Karpas-422 (cell line): ENCODE results near the gene ZNF341. TPM values are rescaled to one million over a fixed set of nuclear protein-coding genes. Genes with fewer than 3 reads are reported as not detected.

ENCODE experiments used
- DNase-seq: peaks from one replicate; pipeline ENCODE4 v3.0.0-alpha.2; 2015
- H2AFZ ChIP-seq: fragments of 200-600 bp; sonication (generic); 2 replicates; pipeline ENCODE4 v1.6.1; 2014; ENCODE audit warnings: antibody characterized with exemption, low read length, mixed read lengths
- H3K27ac ChIP-seq: fragments of 200-600 bp; sonication (generic); 2 replicates; pipeline ENCODE4 v1.5.1; 2014; ENCODE audit warnings: mild to moderate bottlenecking, low read length, moderate library complexity
- H3K27me3 ChIP-seq: fragments of 200-600 bp; sonication (generic); 2 replicates; pipeline ENCODE4 v1.6.1; 2014; ENCODE audit warnings: low read length, mixed read lengths
- H3K36me3 ChIP-seq: fragments of 200-600 bp; sonication (generic); 2 replicates; pipeline ENCODE4 v1.6.1; 2014; ENCODE audit warnings: low read length, mixed read lengths; ENCODE audit not compliant: insufficient read depth
- H3K4me1 ChIP-seq: fragments of 200-600 bp; sonication (generic); 2 replicates; pipeline ENCODE4 v1.6.1; 2014; ENCODE audit warnings: mild to moderate bottlenecking, low read length, mixed read lengths
- H3K4me2 ChIP-seq: fragments of 200-600 bp; sonication (generic); 2 replicates; pipeline ENCODE4 v1.6.1; 2014; ENCODE audit warnings: low read length, low read depth, mild to moderate bottlenecking; ENCODE audit not compliant: poor library complexity, severe bottlenecking
- H3K4me3 ChIP-seq: fragments of 200-600 bp; sonication (generic); 2 replicates; pipeline ENCODE4 v1.5.1; 2014; ENCODE audit warnings: mild to moderate bottlenecking, antibody characterized with exemption, low read length, mixed read lengths
- H3K79me2 ChIP-seq: fragments of 200-600 bp; sonication (generic); 2 replicates; pipeline ENCODE4 v1.6.1; 2014; ENCODE audit warnings: mild to moderate bottlenecking, low read length, mixed read lengths
- H3K9ac ChIP-seq: fragments of 200-600 bp; sonication (generic); 2 replicates; pipeline ENCODE4 v1.6.0; 2014; ENCODE audit warnings: low read length
- H3K9me2 ChIP-seq: fragments of 200-600 bp; sonication (generic), shearing (Covaris generic); replicated peaks from 2 replicates; pipeline ENCODE4 v1.6.0; 2014; ENCODE audit warnings: mild to moderate bottlenecking, low read length, moderate library complexity; ENCODE audit not compliant: insufficient read depth
- H3K9me3 ChIP-seq: fragments of 300-700, 200-600 bp; sonication (generic); 2 replicates; pipeline ENCODE4 v1.6.1; 2014; ENCODE audit warnings: low read length, mixed read lengths
- H4K20me1 ChIP-seq: fragments of 200-600 bp; sonication (generic); 2 replicates; pipeline ENCODE4 v1.6.1; 2014; ENCODE audit warnings: mild to moderate bottlenecking, antibody characterized with exemption, low read length, low read depth; ENCODE audit not compliant: insufficient read depth
- total RNA-seq: library from RNA; depleted of rRNA; stranded (reverse); fragments of >200 nt; shearing (Covaris generic); gene quantifications from 2 replicates; pipeline ENCODE4 v1.2.3, GENCODE V29; 2014; ENCODE audit warnings: low replicate concordance

Gene ZNF341
- total RNA-seq, 1 experiment from 2014 or later: 3.0 TPM

DNA sequence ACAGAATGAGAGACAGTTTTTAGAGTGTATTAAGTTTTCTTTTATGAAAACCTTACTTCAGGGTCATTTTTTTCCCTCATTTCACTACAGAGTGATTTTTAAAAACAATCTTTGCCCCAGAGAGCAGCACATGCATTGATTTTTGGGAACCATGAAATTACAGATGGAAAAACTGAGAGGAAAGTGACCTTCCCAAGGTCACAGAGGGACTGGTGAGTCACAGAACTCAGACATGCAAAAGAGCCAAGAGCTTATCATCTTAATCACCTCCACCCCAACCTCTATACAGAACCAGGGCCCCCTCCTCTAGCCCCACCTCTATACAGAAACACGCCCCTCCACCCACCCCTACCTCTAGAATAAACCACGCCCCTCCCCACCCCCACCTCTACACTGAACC is 22.4 kb upstream of the ZNF341 start:
- Histone ChIP-seq H3K9me2 (no peaks in the 10 kb centered on the region), H3K79me2 (no peaks in the 10 kb centered on the region), H3K27me3 (no peaks in the 10 kb centered on the region), H3K4me3 (no peak overlapping the region), H4K20me1 (no peaks in the 10 kb centered on the region), H3K4me1 (peaks cover 21% of the 10 kb centered on the region), H3K9me3 (no peaks in the 10 kb centered on the region), H3K27ac (no peak overlapping the region), H3K9ac (no peak overlapping the region), H2AFZ (no peak overlapping the region), H3K4me2 (no peak overlapping the region), H3K36me3 (no peaks in the 10 kb centered on the region)
- no peak for DNase-seq

DNA sequence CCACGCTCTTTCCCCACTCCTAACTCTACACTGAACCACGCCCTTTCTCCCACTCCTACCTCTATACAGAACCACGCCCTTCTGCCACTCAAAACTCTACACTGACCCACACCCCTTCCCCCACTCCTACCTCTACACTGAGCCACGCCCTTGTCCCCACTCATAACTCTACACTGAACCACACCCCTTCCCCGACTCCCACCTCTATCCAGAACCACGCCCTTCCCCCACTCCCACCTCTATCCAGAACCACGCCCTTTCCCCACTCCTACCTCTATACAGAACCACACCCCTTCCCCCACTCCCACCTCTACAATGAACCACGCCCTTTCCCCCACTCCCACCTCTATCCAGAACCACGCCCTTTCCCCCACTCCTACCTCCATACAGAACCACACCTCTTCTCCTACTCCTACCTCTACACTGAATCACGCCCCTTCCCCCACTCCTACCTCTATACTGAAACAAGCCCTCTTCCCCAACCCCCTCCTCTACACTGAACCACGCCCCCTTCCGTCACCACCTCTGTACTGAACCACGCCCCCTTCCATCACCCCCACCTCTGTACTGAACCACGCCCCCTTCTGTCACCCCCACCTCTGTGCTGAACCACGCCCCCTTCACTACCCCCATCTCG is 21.8 kb upstream of the ZNF341 start:
- Histone ChIP-seq H3K4me3 (no peak overlapping the region), H3K4me1 (peaks cover 21% of the 10 kb centered on the region), H3K9me2 (no peaks in the 10 kb centered on the region), H3K27me3 (no peaks in the 10 kb centered on the region), H3K9ac (no peak overlapping the region), H3K4me2 (no peak overlapping the region), H2AFZ (no peak overlapping the region), H3K79me2 (no peaks in the 10 kb centered on the region), H4K20me1 (no peaks in the 10 kb centered on the region), H3K36me3 (no peaks in the 10 kb centered on the region), H3K27ac (no peak overlapping the region), H3K9me3 (no peaks in the 10 kb centered on the region)
- DNase-seq: no peak

DNA sequence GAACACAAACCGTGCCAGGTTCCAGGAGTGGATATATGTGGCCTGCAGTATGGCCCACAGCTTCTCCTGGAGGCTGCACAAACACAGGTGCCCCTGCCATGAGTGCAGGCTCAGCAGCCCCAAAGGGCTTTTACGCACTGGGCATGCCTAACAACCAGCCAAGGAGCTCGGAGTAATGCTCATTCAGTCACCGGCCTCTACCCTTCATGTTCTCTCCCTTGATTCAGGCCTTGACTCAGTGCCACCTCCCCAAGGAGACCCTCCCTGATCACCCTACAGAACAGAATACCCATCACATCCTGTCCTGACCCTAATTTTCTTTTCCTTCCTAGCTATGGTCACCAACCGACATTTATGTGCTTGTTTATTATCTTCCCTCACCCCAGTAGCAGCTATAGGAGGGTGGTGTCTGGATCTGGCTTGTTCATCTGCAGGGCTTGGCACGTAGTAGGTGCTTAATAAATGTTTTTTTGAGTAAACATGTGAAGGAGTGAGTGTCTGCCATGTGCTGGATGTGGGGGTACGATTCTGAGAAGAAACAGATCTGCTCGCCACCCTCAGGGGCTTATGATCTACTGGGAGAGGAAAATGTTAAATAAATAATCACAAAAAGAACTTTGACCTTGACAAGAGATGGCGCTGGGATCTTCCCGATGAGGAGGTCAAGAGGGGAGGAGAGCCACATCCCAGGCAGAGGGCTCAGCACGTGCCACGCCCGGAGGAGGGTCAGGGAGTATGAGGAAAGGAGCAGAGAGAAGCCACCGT is 20.9 kb upstream of the ZNF341 start:
- Histone ChIP-seq H3K9me3 (no peaks in the 10 kb centered on the region), H3K4me1 (peaks cover 14% of the 10 kb centered on the region), H3K4me3 (no peak overlapping the region), H3K4me2 (no peak overlapping the region), H3K9me2 (no peaks in the 10 kb centered on the region), H2AFZ (no peak overlapping the region), H3K27ac (no peak overlapping the region), H4K20me1 (no peaks in the 10 kb centered on the region), H3K27me3 (no peaks in the 10 kb centered on the region), H3K9ac (no peak overlapping the region), H3K36me3 (no peaks in the 10 kb centered on the region), H3K79me2 (no peaks in the 10 kb centered on the region)
- no peak for DNase-seq

DNA sequence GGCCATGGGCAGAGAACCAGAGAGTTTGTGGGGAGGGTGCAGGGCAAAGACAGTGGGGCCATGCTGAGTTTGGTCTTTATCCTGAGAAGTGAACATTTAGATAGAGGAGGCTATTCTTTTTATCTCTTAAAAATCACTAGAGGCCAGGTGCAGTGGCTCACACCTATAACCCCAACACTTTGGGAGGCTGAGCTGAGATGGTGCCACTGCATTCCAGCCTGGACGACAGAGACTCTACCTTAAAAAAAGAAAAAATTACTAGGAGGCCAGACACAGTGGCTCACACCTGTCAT is 20.4 kb upstream of the ZNF341 start:
- H3K4me3 ChIP-seq: no peak overlapping the region
- no peaks in the 10 kb centered on the region for H3K9me3 ChIP-seq
- no peak overlapping the region for H3K27ac ChIP-seq
- H3K4me2 ChIP-seq: no peak overlapping the region
- no peak overlapping the region for H3K9ac ChIP-seq
- H4K20me1 ChIP-seq: no peaks in the 10 kb centered on the region
- no peaks in the 10 kb centered on the region for H3K27me3 ChIP-seq
- DNase-seq: no peak
- no peaks in the 10 kb centered on the region for H3K9me2 ChIP-seq
- H3K4me1 ChIP-seq: peaks cover 9% of the 10 kb centered on the region; the same call in 1 of the 2 replicates
- no peaks in the 10 kb centered on the region for H3K79me2 ChIP-seq
- no peaks in the 10 kb centered on the region for H3K36me3 ChIP-seq
- H2AFZ ChIP-seq: no peak overlapping the region

DNA sequence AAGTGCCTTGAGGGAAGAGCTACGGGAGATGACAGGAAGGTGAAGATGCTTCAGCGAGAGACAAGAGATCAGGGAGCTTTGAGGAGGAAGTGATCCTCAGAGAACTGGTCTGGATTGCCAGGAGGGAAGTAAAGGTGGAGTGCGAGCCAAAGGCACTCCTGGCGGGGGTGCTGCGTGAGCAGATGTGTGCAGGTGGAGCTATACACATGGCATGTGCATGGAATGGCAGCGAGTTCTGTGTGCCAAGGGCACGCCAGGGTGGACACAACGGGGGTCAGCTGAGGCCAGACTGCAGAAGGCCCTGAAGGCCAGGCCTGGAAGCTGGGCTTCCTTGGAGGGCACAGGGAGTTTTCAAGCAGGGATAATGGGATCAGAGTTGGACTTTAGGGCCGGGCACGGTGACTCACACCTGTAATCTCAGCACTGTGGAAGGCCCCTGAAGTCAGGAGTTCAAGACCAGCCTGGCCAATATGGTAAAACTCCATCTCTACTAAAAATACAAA is 17.9 kb upstream of the ZNF341 start:
- H3K4me2 ChIP-seq: no peak overlapping the region
- peaks cover 7% of the 10 kb centered on the region; the same call in 1 of the 2 replicates for H3K4me1 ChIP-seq
- H3K4me3 ChIP-seq: no peak overlapping the region
- no peak overlapping the region for H3K9ac ChIP-seq
- no peak overlapping the region for H3K27ac ChIP-seq
- H3K9me2 ChIP-seq: no peaks in the 10 kb centered on the region
- H2AFZ ChIP-seq: no peak overlapping the region
- H3K36me3 ChIP-seq: no peaks in the 10 kb centered on the region
- no peaks in the 10 kb centered on the region for H3K9me3 ChIP-seq
- H4K20me1 ChIP-seq: no peaks in the 10 kb centered on the region
- DNase-seq: no peak
- no peaks in the 10 kb centered on the region for H3K27me3 ChIP-seq
- H3K79me2 ChIP-seq: no peaks in the 10 kb centered on the region

DNA sequence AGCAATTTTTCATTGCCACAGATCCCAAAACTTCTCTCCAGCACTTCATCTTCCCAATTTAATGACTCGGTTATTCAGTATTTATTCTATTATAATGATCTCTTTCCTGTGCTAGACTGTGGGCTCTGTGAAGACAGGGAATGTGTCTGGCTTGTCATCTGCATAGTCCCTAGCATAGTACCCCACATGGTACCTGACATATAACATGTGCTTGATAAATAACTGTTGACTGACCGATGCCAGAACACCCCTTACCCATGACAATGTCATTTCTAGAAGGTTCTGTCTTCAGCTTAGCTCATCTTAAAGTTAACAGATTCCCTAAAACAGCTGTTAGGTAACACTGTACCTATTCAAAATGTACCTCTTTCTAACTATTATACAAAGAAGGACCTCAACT is 15.3 kb upstream of the ZNF341 start:
- H3K4me2 ChIP-seq: no peak overlapping the region
- peaks cover 6% of the 10 kb centered on the region for H3K4me1 ChIP-seq
- no peaks in the 10 kb centered on the region for H3K36me3 ChIP-seq
- no peaks in the 10 kb centered on the region for H3K27me3 ChIP-seq
- no peak overlapping the region for H3K9ac ChIP-seq
- no peak for DNase-seq
- 0 out of 2 replicates have a peak, but pooled peaks cover 6% of the 10 kb centered on the region for H3K79me2 ChIP-seq
- H4K20me1 ChIP-seq: no peaks in the 10 kb centered on the region
- no peaks in the 10 kb centered on the region for H3K9me2 ChIP-seq
- no peak overlapping the region for H3K4me3 ChIP-seq
- H2AFZ ChIP-seq: no peak overlapping the region
- H3K27ac ChIP-seq: no peak overlapping the region
- no peaks in the 10 kb centered on the region for H3K9me3 ChIP-seq

DNA sequence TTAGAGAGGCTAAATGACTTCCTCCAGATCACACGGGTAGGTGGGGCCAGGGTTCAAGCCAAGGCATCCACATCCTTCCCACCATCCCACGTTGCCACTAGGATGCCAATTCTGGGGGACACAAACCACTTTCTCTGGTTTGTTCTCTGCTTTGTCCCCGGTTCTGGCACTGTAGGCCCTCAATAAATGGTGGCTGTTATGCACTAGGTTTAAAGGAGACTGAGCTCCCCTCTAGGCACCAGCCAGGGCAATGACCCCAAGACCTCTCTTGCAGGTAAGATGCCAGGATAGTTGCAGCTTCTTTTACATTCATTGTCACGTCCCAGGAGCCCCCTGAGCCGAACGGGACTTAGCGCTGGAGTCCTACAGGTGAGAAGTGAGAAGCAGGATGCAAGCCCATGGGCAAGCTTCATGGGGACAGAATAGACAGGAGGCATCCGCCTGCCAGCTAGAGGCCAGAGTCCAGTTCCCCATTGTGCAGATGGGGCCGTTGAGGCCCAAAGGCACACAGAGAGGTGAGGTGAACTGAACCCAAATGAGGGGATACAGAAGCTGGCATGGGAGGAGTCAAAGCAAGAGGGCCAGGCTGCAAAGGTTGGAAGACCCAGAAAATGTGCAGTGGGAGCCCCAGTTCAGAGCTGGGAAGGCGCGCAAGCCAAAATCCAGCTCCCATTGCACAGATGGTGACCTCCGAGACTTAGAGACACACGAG is 12.4 kb upstream of the ZNF341 start:
- H3K27me3 ChIP-seq: no peaks in the 10 kb centered on the region
- peak; percentile 55 for DNase-seq

More for the DNA sequence above, 12.4 kb upstream of the ZNF341 start:
- Histone ChIP-seq H4K20me1 (no peaks in the 10 kb centered on the region), H3K79me2 (0 out of 2 replicates have a peak, but pooled peaks cover 6% of the 10 kb centered on the region), H3K9me2 (no peaks in the 10 kb centered on the region), H3K36me3 (no peaks in the 10 kb centered on the region), H2AFZ (no peak overlapping the region; the same call in 1 of the 2 replicates), H3K4me2 (peak overlapping the region; percentile 64), H3K9me3 (no peaks in the 10 kb centered on the region), H3K27ac (no peak overlapping the region), H3K4me3 (peak overlapping the region; percentile 77), H3K4me1 (peaks cover 9% of the 10 kb centered on the region), H3K9ac (peak overlapping the region; percentile 72)
